Measurements from ENCODE around the gene PSPH.

PSPH gene

DNA sequence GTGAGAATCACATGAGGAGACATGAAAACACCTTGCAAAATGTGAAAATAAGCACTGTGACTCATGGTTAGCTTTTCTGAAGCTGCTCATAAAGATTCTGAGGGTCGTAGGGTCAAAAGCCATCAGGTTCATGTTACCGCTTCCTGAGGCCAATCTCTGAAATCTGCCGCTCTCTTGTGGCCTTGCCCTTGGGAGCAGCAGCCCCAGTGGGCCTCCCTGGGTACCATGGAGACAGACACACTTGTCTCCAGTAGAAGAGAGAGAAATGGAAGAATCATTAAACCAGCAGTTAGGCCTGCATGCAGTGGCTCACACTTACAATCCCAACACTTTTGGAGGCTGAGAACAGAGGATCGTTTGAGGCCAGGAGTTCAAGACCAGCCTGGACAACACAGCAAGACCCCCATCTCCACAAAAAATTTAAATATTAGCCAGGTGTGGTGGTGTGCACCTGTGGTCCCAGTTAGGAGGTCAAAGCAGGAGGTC, 44.0 kb downstream of the PSPH start:
- Mint-ChIP-seq H3K4me3 (no peak overlapping the region), H3K27ac (no peak overlapping the region), H3K27me3 (no peaks in the 10 kb centered on the region), H3K4me1 (no peaks in the 10 kb centered on the region), H3K9me3 (no peaks in the 10 kb centered on the region), H3K36me3 (peaks cover 7 to 15% of the 10 kb centered on the region in 2 donors)
- DNase-seq (no peak), ATAC-seq (replicated peaks) (no peak)

- no peaks in the 10 kb centered on the region for H3K27me3 Mint-ChIP-seq
- H3K9me3 Mint-ChIP-seq = no peaks in the 10 kb centered on the region
- no peak for DNase-seq
- no peak for ATAC-seq (replicated peaks)
- no peak overlapping the region for H3K4me3 Mint-ChIP-seq
- no peak overlapping the region for H3K27ac Mint-ChIP-seq
- peaks cover 9 to 13% of the 10 kb centered on the region in 2 donors for H3K36me3 Mint-ChIP-seq
- H3K4me1 Mint-ChIP-seq = peaks cover 7 to 21% of the 10 kb centered on the region in 2 donors
Measured at GRCh38 chr7:56003749-56004148, 47.5 kb downstream of the PSPH start.

DNA sequence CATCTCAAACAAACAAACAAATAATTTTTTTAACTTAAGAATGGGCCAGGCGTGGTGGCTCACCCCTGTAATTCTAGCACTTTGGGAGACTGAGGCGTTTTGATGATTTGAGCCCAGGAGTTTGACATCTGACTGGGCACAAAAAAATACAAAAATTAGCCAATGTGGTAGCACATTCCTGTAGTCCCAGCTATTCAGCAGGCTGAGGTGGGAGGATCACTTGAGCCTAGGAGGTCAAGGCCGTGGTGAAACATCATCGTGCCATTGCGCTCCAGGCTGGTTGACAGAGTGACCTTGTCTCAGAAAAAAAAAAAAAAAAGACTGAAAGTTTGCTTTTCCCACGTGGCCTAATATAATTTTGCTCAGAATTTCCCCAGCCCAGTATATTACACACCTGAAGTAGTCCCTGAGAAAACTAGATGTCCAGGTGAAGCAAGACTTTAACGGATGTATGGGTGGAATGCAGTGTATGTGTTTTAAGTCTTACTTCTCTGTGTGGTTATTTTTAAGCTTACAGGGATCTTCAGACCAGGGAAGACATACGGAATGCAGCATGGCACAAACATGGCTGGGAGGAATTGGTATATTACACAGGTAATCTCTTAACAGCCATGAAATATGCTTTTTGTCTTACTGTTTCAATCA, 54.3 kb downstream of the PSPH start:
- Mint-ChIP-seq H3K27me3 (no peaks in the 10 kb centered on the region), H3K4me1 (peaks cover 8 to 22% of the 10 kb centered on the region in 2 donors), H3K27ac (no peak overlapping the region), H3K4me3 (no peak overlapping the region), H3K36me3 (peaks cover 23 to 45% of the 10 kb centered on the region in 2 donors), H3K9me3 (no peaks in the 10 kb centered on the region)
- DNase-seq (no peak), ATAC-seq (replicated peaks) (no peak)

DNA sequence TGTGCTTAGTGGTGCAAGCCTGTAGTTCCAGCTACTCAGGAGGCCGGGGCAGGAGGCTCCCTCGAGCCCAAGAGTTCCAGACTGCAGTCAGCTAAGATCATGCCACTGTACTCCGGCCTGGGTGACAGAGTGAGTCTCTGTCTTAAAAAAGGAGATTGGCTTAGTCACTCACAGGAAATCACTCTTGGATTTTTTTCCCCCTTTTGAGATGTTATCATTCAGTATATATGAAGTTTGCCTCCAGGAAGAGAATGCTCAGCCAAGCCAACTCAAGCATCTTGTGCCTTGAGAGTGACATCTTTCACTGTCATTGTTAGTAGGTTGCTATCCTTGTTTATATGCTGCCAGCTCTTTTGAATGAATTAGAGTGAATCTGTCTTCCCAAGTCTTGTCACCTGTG, 58.9 kb downstream of the PSPH start:
- Mint-ChIP-seq H3K27ac (no peak overlapping the region), H3K27me3 (no peaks in the 10 kb centered on the region), H3K9me3 (no peaks in the 10 kb centered on the region), H3K36me3 (peaks cover 26 to 57% of the 10 kb centered on the region in 2 donors), H3K4me3 (no peak overlapping the region), H3K4me1 (peaks cover 3 to 4% of the 10 kb centered on the region in 2 donors)
- no peak for DNase-seq
- ATAC-seq (replicated peaks) = no peak

DNA sequence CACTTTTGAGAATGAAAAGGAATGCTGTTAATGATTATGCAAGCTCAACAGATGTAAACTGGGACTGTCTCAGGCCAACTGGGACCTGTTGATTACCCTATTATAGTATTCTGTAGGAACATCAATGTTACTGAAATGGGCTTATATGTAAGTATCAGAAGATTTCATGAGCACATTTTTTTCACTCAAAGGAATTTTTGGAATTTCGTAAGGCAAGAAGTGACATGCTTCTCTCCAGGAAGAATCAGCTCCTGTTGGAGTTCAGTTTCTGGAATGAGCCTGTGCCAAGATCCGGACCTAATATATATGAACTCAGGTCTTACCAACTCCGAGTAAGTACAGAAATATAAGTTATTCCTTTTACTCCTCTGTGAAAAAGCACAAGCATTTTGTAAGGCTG, 67.7 kb downstream of the PSPH start:
- Mint-ChIP-seq H3K27me3 (no peaks in the 10 kb centered on the region), H3K4me3 (no peak overlapping the region), H3K9me3 (no peaks in the 10 kb centered on the region), H3K36me3 (peaks cover 32 to 33% of the 10 kb centered on the region in 2 donors), H3K27ac (no peak overlapping the region), H3K4me1 (no peaks in the 10 kb centered on the region)
- DNase-seq = no peak
- no peak for ATAC-seq (replicated peaks)

DNA sequence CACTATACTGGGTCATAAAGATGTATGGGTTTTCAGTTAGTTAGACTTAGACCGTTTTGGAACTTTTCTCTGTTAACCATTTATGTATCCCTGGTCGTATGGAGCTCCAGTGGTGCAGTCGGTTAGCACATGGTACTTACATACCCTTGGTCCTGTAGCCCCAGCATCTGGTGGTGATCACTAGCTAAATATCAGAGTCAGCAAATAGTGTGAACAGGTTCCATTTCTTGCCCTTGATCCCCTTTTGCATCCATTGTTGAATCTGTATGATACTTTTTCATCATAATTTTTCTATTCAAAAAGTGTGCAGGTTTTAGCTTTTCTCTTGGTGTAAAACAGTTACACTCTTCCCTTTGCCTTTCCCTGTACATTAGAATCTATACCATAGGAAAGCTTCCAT, 71.0 kb downstream of the PSPH start:
- no peak for DNase-seq
- peaks cover under 1 to 4% of the 10 kb centered on the region in 2 donors for H3K4me1 Mint-ChIP-seq
- no peak for ATAC-seq (replicated peaks)
- H3K9me3 Mint-ChIP-seq = no peaks in the 10 kb centered on the region
- peaks cover 22 to 27% of the 10 kb centered on the region in 2 donors for H3K36me3 Mint-ChIP-seq
- H3K4me3 Mint-ChIP-seq = no peak overlapping the region
- no peak overlapping the region for H3K27ac Mint-ChIP-seq
- no peaks in the 10 kb centered on the region for H3K27me3 Mint-ChIP-seq

- peaks cover 22 to 27% of the 10 kb centered on the region in 2 donors for H3K36me3 Mint-ChIP-seq
- H3K4me3 Mint-ChIP-seq = no peak overlapping the region
- H3K27me3 Mint-ChIP-seq = no peaks in the 10 kb centered on the region
- H3K9me3 Mint-ChIP-seq = no peaks in the 10 kb centered on the region
- DNase-seq (no peak), ATAC-seq (replicated peaks) (no peak)
- peaks cover 8 to 11% of the 10 kb centered on the region in 2 donors for H3K4me1 Mint-ChIP-seq
- no peak overlapping the region for H3K27ac Mint-ChIP-seq
Measured at GRCh38 chr7:55977831-55978230, 73.4 kb downstream of the PSPH start.

DNA sequence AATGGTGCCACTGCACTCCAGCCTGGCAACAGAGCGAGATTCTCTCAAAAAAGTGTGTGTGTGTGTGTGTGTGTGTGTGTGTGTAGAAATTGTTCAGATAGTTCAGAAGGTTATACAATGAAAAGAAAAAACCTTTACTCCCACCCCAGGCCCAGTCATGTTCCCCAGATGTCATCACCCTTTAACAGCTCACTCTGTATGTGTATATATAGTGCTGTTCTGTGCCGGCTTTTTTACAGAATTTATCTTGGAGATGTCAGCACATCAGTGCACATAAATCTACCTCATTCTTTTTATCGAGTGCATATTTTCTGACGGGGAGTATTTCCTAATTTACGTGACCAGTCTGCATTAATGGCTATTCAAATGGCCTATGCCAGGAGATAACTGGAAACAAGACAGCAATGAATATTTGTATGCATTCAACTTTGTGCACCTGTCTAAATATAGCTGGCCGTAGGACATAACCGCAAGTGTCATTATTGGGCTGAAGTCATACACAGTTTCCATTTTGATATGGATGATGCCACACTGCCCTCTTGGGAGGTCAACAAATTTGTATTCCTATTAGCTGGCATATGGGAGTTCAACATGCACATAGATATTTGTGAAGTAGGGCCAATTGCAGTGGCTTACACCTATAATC, 75.1 kb downstream of the PSPH start:
- no peaks in the 10 kb centered on the region for H3K9me3 Mint-ChIP-seq
- ATAC-seq (replicated peaks) = no peak
- no peaks in the 10 kb centered on the region for H3K27me3 Mint-ChIP-seq
- H3K4me3 Mint-ChIP-seq = no peak overlapping the region
- peaks cover 10 to 15% of the 10 kb centered on the region in 2 donors for H3K4me1 Mint-ChIP-seq
- H3K36me3 Mint-ChIP-seq = peaks cover 16 to 24% of the 10 kb centered on the region in 2 donors
- H3K27ac Mint-ChIP-seq = no peak overlapping the region
- DNase-seq = no peak

GRCh38 chr7:55973747-55974250, 77.4 kb downstream of the PSPH start:
- H3K27me3 Mint-ChIP-seq = no peaks in the 10 kb centered on the region
- no peak overlapping the region for H3K4me3 Mint-ChIP-seq
- peaks cover 6 to 20% of the 10 kb centered on the region in 2 donors for H3K36me3 Mint-ChIP-seq
- no peaks in the 10 kb centered on the region for H3K9me3 Mint-ChIP-seq
- peaks cover 19 to 38% of the 10 kb centered on the region in 2 donors for H3K4me1 Mint-ChIP-seq
- DNase-seq = no peak
- no peak for ATAC-seq (replicated peaks)
- H3K27ac Mint-ChIP-seq = no peak overlapping the region

DNA sequence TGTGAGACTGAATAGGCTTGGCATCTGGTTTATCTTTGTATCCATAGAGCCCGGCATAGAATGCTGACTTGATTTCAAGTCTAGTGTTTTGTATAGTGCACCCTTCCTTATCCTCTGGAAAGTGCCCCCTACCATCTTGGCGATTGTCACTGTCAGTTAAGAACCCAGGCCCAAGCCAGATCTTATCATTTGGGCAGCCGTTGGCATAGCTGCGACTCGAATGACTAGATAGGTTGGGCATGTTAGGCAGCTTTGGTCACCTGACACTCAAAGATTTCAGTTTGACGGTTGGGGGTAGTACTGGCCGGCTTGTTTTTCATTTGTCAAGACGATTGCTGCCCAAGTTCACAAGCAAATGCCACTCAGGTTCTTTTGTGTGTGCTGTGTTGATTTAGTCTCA, 80.3 kb downstream of the PSPH start:
- Mint-ChIP-seq H3K4me3 (no peak overlapping the region), H3K27me3 (no peaks in the 10 kb centered on the region), H3K9me3 (no peaks in the 10 kb centered on the region), H3K27ac (no peak overlapping the region), H3K4me1 (peaks cover 21 to 49% of the 10 kb centered on the region in 2 donors), H3K36me3 (peaks cover 10 to 30% of the 10 kb centered on the region in 2 donors)
- no peak for ATAC-seq (replicated peaks)
- DNase-seq = no peak

- Mint-ChIP-seq H3K27ac (no peak overlapping the region), H3K4me1 (peaks cover 25 to 53% of the 10 kb centered on the region in 2 donors), H3K9me3 (no peaks in the 10 kb centered on the region), H3K36me3 (peaks cover 10 to 33% of the 10 kb centered on the region in 2 donors), H3K27me3 (no peaks in the 10 kb centered on the region), H3K4me3 (no peak overlapping the region)
- no peak for ATAC-seq (replicated peaks)
- DNase-seq = no peak
Measured at GRCh38 chr7:55970561-55970960, 80.7 kb downstream of the PSPH start.

DNA sequence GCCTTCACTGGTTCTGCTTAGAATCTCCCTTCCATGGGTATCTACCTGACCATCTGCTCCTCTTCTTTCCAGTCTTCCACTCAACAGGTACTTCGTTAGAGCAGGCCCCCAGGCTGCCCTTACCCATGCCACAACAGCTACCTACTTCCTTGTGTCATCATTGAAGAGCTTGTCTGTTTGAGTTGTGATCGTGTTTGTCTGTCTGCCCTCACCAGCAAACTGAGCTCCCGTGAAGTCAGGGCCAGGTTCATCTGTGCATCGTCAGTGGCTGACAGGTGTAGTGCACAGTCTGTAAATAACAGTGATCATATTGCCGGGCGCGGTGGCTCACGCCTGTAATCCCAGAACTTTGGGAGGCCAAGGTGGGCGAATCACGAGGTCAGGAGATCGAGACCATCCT, 81.9 kb downstream of the PSPH start:
- peaks cover 10 to 33% of the 10 kb centered on the region in 2 donors for H3K36me3 Mint-ChIP-seq
- H3K4me3 Mint-ChIP-seq = no peak overlapping the region
- no peak for DNase-seq
- no peak overlapping the region for H3K27ac Mint-ChIP-seq
- H3K4me1 Mint-ChIP-seq = peaks cover 19 to 45% of the 10 kb centered on the region in 2 donors
- no peaks in the 10 kb centered on the region for H3K27me3 Mint-ChIP-seq
- no peaks in the 10 kb centered on the region for H3K9me3 Mint-ChIP-seq
- ATAC-seq (replicated peaks) = no peak

DNA sequence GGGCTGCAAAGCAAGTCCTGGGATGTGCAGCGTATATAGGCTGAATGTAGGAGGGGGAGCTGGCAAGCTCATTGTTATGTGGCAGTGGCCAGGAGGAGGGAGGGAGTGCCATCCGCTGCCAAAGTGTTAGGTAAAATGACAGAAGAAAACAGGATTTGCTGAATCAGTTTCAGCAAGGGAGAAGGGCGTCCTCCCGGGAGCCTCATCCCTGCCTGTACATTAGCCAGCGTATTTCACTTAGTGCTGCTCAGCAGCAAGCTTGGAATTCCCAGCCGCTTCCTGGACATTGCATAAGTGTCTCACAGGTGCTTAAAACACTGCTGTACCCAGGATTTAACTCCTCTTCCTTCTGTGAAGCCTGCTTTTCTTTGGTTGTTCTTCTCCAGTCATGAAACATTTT, 84.4 kb downstream of the PSPH start:
- H3K27ac Mint-ChIP-seq = no peak overlapping the region
- peaks cover 28 to 55% of the 10 kb centered on the region in 2 donors for H3K4me1 Mint-ChIP-seq
- H3K4me3 Mint-ChIP-seq = no peak overlapping the region
- ATAC-seq (replicated peaks) (no peak), DNase-seq (no peak)
- no peaks in the 10 kb centered on the region for H3K27me3 Mint-ChIP-seq
- H3K36me3 Mint-ChIP-seq = peaks cover 10 to 33% of the 10 kb centered on the region in 2 donors
- no peaks in the 10 kb centered on the region for H3K9me3 Mint-ChIP-seq

DNA sequence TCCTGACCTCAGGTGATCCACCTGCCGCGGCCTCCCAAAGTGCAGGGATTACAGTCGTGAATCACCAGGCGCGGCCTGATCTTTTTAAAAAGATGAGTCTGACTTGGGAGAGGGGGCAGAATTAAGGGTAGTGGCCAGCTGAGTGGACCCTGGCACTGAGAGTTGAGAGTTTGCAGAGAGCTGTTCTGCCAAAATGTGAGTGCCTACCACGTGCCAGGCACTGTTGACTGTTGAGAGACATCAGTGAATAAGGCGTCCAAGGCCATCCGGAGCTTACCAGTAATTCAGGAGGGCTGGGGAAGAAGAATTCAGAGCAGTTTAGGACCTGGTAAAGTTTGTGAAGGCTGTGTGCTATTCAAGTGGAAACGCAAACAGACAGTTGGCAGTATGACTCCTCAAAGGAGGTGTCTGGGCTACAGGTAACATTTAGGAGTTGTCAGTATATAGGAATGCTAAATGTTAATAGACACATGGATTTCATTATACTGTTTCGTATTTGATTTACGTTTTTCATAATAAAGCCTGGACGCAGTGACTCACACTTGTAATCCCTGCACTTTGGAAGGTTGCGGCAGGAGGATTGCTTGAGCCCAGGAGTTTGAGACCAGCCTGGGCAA, 85.3 kb downstream of the PSPH start:
- Mint-ChIP-seq H3K27ac (no peak overlapping the region), H3K27me3 (no peaks in the 10 kb centered on the region), H3K4me1 (peaks cover 26 to 50% of the 10 kb centered on the region in 2 donors), H3K9me3 (no peaks in the 10 kb centered on the region), H3K36me3 (peaks cover 10 to 33% of the 10 kb centered on the region in 2 donors), H3K4me3 (peak overlapping the region; percentile 32 to 37)
- ATAC-seq (replicated peaks) (no peak), DNase-seq (no peak)
